Measurements from ENCODE around the gene ALKAL2. TPM values are rescaled to one million over a fixed set of nuclear protein-coding genes. Genes with fewer than 3 reads are reported as not detected.

ALKAL2 gene
- total RNA-seq, 2 donors from 2014 or later, result 0.44 to 0.53 TPM

DNA sequence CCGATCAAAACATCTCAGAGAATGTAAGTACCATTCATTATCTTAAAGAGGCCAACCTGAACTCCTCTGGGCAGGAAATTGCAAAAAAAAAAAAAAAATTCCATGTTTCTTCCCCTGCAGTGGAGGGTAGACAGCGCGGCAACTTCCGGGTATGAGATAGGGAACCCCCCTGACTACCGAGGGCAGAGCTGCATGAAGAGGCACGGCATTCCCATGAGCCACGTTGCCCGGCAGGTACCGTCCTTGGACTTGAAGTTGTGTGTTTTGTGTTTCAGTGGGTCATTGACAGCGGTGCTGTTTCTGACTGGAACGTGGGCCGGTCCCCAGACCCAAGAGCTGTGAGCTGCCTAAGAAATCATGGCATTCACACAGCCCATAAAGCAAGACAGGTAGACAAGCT, 16.0 kb downstream of the ALKAL2 start:
- Histone ChIP-seq H3K27ac (ENCODE audit: low read depth, low read length) (no peak overlapping the region), H3K36me3 (ENCODE audit: control insufficient read depth, insufficient read depth, low read length) (peaks cover 50% of the 10 kb centered on the region), H3K9me3 (ENCODE audit: control insufficient read depth, low read length) (no peaks in the 10 kb centered on the region), H3K9ac (ENCODE audit: extremely low read depth, low read length, poor library complexity, severe bottlenecking) (no peak overlapping the region), H3K4me1 (ENCODE audit: control insufficient read depth, insufficient read depth, low read length) (no peaks in the 10 kb centered on the region), H3K27me3 (ENCODE audit: control insufficient read depth, insufficient read depth, low read length, poor library complexity, severe bottlenecking) (no peaks in the 10 kb centered on the region), H3K4me3 (ENCODE audit: low read length) (no peak overlapping the region)
- H3K9me3 Mint-ChIP-seq, result no peaks in the 10 kb centered on the region
- no peaks in the 10 kb centered on the region for H3K27me3 Mint-ChIP-seq (ENCODE audit: insufficient read depth)
- no peak for DNase-seq
- H3K27ac Mint-ChIP-seq, result peak overlapping the region; percentile 70
- TF ChIP-seq CTCF (conservative IDR thresholded peaks at IDR 0.05), result no peak
- peaks cover 3% of the 10 kb centered on the region for H3K4me1 Mint-ChIP-seq
- 91 to 100% methylated on average over 1 to 12 of the region's 12 CpGs for WGBS, 2 experiments (ENCODE audit: insufficient coverage in 1 of 2, insufficient read length in 1 of 2)
- H3K4me3 Mint-ChIP-seq, result no peak overlapping the region
- H3K36me3 Mint-ChIP-seq (ENCODE audit: low read depth), result peaks cover 23% of the 10 kb centered on the region

GRCh38 chr2:270861-271260, 17.0 kb downstream of the ALKAL2 start:
- Mint-ChIP-seq H3K27ac (peak overlapping the region; percentile 48), H3K36me3 (ENCODE audit: low read depth) (peaks cover 19% of the 10 kb centered on the region), H3K9me3 (no peaks in the 10 kb centered on the region), H3K27me3 (ENCODE audit: insufficient read depth) (no peaks in the 10 kb centered on the region), H3K4me3 (no peak overlapping the region), H3K4me1 (peaks cover 8% of the 10 kb centered on the region)
- Histone ChIP-seq H3K4me1 (ENCODE audit: control insufficient read depth, insufficient read depth, low read length) (no peaks in the 10 kb centered on the region), H3K27ac (ENCODE audit: low read depth, low read length) (no peak overlapping the region), H3K4me3 (ENCODE audit: low read length) (no peak overlapping the region), H3K27me3 (ENCODE audit: control insufficient read depth, insufficient read depth, low read length, poor library complexity, severe bottlenecking) (no peaks in the 10 kb centered on the region), H3K9ac (ENCODE audit: extremely low read depth, low read length, poor library complexity, severe bottlenecking) (no peak overlapping the region), H3K9me3 (ENCODE audit: control insufficient read depth, low read length) (no peaks in the 10 kb centered on the region), H3K36me3 (ENCODE audit: control insufficient read depth, insufficient read depth, low read length) (peaks cover 41% of the 10 kb centered on the region)
- TF ChIP-seq CTCF (conservative IDR thresholded peaks at IDR 0.05), result no peak
- 96 to 100% methylated on average over 4 of the region's 4 CpGs for WGBS, 2 experiments (ENCODE audit: insufficient coverage in 1 of 2, insufficient read length in 1 of 2)
- no peak for DNase-seq

DNA sequence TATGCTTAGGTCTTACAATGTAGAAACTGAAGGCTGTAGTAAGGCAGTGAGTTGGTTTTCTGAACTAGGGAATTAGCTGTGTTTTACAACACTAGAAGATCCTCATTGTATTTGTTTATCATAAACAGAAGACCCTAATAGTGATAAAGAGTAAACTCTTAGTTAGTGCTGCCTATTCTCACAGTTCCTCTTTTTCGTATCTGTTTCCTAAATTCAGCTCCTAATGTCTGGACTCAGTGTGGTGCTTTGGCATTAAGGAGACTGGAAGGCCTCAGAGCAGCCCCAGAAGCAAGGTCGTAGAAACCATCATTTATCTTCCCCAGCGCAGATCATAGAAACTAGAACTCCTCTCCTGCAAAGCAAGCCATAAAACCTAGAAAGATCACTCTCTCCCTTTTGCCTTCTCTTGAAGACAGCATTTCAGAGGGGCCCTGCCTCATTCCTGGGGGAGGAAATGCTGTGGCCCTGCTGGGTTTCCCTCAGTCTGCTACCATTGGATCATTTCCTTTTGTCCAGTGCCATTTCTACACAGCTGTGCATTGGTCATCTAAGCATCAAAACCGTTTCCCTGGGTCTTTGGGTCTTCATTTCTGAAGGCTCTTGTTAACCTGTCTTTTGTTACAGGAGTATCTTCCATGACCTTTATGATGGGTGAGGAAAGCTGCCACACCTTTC, 18.4 kb downstream of the ALKAL2 start:
- H3K4me3 Mint-ChIP-seq, result no peak overlapping the region
- DNase-seq, result no peak
- H3K4me3 ChIP-seq (ENCODE audit: low read length), result no peak overlapping the region
- H3K27ac Mint-ChIP-seq, result peak overlapping the region; percentile 3
- H3K27me3 Mint-ChIP-seq (ENCODE audit: insufficient read depth), result no peaks in the 10 kb centered on the region
- H3K27me3 ChIP-seq (ENCODE audit: control insufficient read depth, insufficient read depth, low read length, poor library complexity, severe bottlenecking), result no peaks in the 10 kb centered on the region
- 83 to 95% methylated on average over 1 to 4 of the region's 4 CpGs for WGBS, 2 experiments (ENCODE audit: insufficient coverage in 1 of 2, insufficient read length in 1 of 2)
- peaks cover 17% of the 10 kb centered on the region for H3K36me3 Mint-ChIP-seq (ENCODE audit: low read depth)
- H3K27ac ChIP-seq (ENCODE audit: low read depth, low read length), result no peak overlapping the region
- no peaks in the 10 kb centered on the region for H3K4me1 ChIP-seq (ENCODE audit: control insufficient read depth, insufficient read depth, low read length)
- H3K36me3 ChIP-seq (ENCODE audit: control insufficient read depth, insufficient read depth, low read length), result peaks cover 27% of the 10 kb centered on the region
- H3K9ac ChIP-seq (ENCODE audit: extremely low read depth, low read length, poor library complexity, severe bottlenecking), result no peak overlapping the region
- no peaks in the 10 kb centered on the region for H3K9me3 Mint-ChIP-seq
- TF ChIP-seq CTCF (conservative IDR thresholded peaks at IDR 0.05), result no peak
- H3K4me1 Mint-ChIP-seq, result peaks cover 11% of the 10 kb centered on the region
- no peaks in the 10 kb centered on the region for H3K9me3 ChIP-seq (ENCODE audit: control insufficient read depth, low read length)

Measured in endodermal cell (in vitro differentiated cells).